Measurements from ENCODE around the gene ATXN7L3B.

The ATXN7L3B gene

DNA sequence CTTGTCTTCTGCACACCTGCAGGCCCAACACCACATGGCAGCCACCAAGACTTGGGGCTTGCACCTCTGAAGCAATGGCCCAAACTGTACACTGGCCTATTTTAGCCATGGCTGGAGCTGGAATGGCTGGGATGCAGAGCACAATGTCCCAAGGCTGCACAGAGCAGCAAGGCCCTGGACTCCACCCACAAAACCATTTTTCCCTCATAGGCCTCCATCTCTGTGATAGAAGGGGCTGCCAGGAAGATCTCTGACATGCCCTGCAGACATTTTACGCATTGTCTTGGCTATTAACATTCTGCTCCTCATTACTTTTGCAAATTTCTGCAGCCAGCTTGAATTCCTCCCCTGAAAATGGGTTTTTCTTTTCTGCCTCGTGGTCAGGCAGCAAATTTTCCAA lies 22.1 kb downstream of the ATXN7L3B start:
- Histone ChIP-seq H3K4me3 (ENCODE audit: low read length) (no peak overlapping the region), H3K27ac (ENCODE audit: low read length) (no peak overlapping the region), H3K9ac (ENCODE audit: low read length) (no peak overlapping the region), H3K4me1 (ENCODE audit: control insufficient read depth, low read depth, low read length) (no peaks in the 10 kb centered on the region), H3K36me3 (ENCODE audit: control insufficient read depth, low read depth, low read length) (no peaks in the 10 kb centered on the region), H3K9me3 (ENCODE audit: control insufficient read depth, low read depth, low read length) (no peaks in the 10 kb centered on the region), H3K27me3 (ENCODE audit: control insufficient read depth, insufficient read depth, low read length) (no peaks in the 10 kb centered on the region)

DNA sequence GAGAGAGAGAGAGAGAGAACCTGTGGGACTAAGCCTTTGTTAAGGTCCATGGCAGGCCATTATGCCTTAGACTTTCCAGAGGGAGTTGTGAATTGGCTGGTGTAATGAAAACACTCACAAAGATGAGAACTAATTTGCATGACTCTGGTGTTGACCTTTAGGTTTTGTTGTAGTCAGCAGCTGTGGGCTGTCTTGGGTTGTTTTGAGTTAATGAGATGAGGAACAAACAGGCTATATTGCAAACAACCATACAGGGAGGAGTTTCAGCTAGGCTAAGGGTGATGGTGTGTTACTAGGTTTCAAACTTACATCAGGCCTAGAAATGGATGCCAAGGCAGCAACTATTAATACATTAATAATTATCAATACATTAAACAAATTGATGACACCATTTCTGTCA lies 26.3 kb downstream of the ATXN7L3B start:
- no peaks in the 10 kb centered on the region for H3K9me3 ChIP-seq (ENCODE audit: control insufficient read depth, low read depth, low read length)
- no peak overlapping the region for H3K9ac ChIP-seq (ENCODE audit: low read length)
- no peak overlapping the region for H3K4me3 ChIP-seq (ENCODE audit: low read length)
- H3K36me3 ChIP-seq (ENCODE audit: control insufficient read depth, low read depth, low read length), result no peaks in the 10 kb centered on the region
- no peak overlapping the region for H3K27ac ChIP-seq (ENCODE audit: low read length)
- no peaks in the 10 kb centered on the region for H3K27me3 ChIP-seq (ENCODE audit: control insufficient read depth, insufficient read depth, low read length)
- H3K4me1 ChIP-seq (ENCODE audit: control insufficient read depth, low read depth, low read length), result no peaks in the 10 kb centered on the region

DNA sequence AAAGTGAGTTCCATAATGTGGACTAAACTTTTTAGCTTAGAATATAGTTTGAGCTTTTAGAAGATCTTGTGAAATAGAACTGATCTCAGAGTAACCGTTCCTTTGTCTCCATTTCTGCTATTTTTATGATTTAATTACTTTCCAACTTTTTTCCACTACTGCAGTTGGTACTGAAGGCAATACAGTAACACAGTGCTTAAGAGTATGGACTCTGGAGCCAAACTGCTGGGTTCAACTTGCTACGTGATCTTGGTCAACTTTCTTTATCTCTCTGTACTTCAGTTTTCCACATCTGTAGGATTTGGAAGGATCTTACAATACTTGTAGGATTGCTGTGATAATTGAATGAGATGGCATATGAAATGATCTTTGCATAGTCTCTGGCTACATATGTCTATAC lies 40.9 kb downstream of the ATXN7L3B start:
- Histone ChIP-seq H3K27me3 (ENCODE audit: control insufficient read depth, insufficient read depth, low read length) (no peaks in the 10 kb centered on the region), H3K4me3 (ENCODE audit: low read length) (no peak overlapping the region), H3K4me1 (ENCODE audit: control insufficient read depth, low read depth, low read length) (no peaks in the 10 kb centered on the region), H3K9me3 (ENCODE audit: control insufficient read depth, low read depth, low read length) (no peaks in the 10 kb centered on the region), H3K9ac (ENCODE audit: low read length) (no peak overlapping the region), H3K36me3 (ENCODE audit: control insufficient read depth, low read depth, low read length) (no peaks in the 10 kb centered on the region), H3K27ac (ENCODE audit: low read length) (no peak overlapping the region)

DNA sequence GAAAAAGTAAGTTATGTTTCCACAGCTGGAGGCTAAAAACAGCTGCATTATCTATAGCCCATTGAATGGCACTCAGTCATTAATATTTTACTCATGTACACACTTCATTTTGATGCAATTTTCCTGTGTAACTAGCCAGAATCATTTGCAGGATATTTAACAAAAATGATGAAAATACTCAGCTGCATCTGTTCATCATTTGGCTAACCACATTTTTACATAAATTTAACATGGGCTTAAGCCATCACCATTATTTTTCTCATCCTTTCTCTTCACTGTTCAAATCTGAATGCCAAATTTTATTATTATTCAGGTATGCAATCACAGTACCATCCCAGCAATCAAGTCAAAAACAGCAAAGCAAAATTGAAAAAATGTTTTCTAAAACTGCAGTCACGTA lies 41.8 kb downstream of the ATXN7L3B start:
- H3K4me3 ChIP-seq (ENCODE audit: low read length), result no peak overlapping the region
- H3K27ac ChIP-seq (ENCODE audit: low read length), result no peak overlapping the region
- H3K9me3 ChIP-seq (ENCODE audit: control insufficient read depth, low read depth, low read length), result no peaks in the 10 kb centered on the region
- no peaks in the 10 kb centered on the region for H3K4me1 ChIP-seq (ENCODE audit: control insufficient read depth, low read depth, low read length)
- no peaks in the 10 kb centered on the region for H3K36me3 ChIP-seq (ENCODE audit: control insufficient read depth, low read depth, low read length)
- no peak overlapping the region for H3K9ac ChIP-seq (ENCODE audit: low read length)
- no peaks in the 10 kb centered on the region for H3K27me3 ChIP-seq (ENCODE audit: control insufficient read depth, insufficient read depth, low read length)

DNA sequence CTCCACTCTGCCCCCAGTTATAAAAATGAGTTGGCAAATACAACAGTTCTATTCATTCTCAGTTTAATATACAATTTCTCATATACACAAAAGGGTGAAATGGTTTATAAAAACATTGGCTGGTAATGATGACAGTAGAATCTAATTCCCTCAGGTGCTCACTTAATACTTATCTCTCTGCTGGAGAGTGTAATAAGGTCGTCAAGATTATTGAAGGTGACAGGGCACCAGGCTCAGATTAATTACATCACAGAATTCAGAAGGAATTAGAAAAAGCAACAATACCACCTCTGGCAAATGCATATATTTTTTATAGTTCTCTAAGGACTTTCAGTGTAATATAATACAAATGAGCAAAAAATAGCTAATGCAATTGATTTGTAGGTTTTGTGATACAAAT lies 42.3 kb downstream of the ATXN7L3B start:
- no peak overlapping the region for H3K27ac ChIP-seq (ENCODE audit: low read length)
- no peaks in the 10 kb centered on the region for H3K36me3 ChIP-seq (ENCODE audit: control insufficient read depth, low read depth, low read length)
- H3K4me3 ChIP-seq (ENCODE audit: low read length), result no peak overlapping the region
- no peaks in the 10 kb centered on the region for H3K9me3 ChIP-seq (ENCODE audit: control insufficient read depth, low read depth, low read length)
- H3K4me1 ChIP-seq (ENCODE audit: control insufficient read depth, low read depth, low read length), result no peaks in the 10 kb centered on the region
- H3K27me3 ChIP-seq (ENCODE audit: control insufficient read depth, insufficient read depth, low read length), result no peaks in the 10 kb centered on the region
- no peak overlapping the region for H3K9ac ChIP-seq (ENCODE audit: low read length)

DNA sequence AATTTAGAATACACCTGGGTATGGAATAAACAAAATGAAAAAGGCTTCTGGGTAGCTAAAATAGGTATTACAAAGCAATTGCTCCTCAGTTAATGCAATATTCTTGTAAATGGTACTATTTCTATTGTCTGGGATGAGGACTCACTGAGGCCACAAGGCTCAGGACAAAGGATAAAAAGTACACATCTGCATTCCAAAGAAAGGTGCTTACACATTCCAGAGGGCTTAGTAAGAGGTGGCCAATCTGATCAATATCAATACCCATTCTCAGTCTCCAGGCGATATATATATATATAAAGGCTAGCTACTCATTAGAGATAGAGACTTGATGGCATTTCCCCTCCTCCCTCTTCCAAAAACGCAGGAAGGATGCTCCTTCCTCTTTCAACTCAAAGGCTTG lies 43.8 kb downstream of the ATXN7L3B start:
- Histone ChIP-seq H3K9ac (ENCODE audit: low read length) (no peak overlapping the region), H3K9me3 (ENCODE audit: control insufficient read depth, low read depth, low read length) (no peaks in the 10 kb centered on the region), H3K4me1 (ENCODE audit: control insufficient read depth, low read depth, low read length) (no peaks in the 10 kb centered on the region), H3K27ac (ENCODE audit: low read length) (no peak overlapping the region), H3K36me3 (ENCODE audit: control insufficient read depth, low read depth, low read length) (no peaks in the 10 kb centered on the region), H3K27me3 (ENCODE audit: control insufficient read depth, insufficient read depth, low read length) (no peaks in the 10 kb centered on the region), H3K4me3 (ENCODE audit: low read length) (no peak overlapping the region)

DNA sequence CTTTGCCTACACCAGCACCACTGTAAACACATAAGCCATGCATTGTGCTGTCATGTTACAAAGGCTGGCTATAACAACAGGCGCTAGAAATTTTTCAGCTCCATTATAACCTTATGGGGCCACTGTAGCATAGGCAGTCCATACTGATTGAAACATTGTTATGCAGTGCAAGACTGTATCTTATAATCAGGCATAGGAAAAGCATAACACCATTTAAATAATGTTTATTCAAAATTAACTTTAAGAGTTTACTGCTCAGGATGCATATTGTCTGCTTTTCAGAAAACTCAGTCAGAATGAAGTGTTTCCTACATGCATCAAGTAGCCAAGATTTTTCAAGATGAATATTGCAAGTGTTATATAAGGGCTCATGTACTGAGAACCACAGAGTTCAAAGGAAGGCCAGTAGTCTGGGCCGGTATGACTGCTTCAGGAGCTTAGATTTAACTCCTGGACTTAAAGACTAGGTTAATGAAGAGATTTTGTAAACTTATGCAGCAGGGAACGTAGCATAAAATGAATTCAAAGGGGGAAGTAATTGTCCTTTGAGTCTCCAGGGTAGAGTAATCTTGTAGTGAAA lies 46.9 kb downstream of the ATXN7L3B start:
- Histone ChIP-seq H3K4me3 (ENCODE audit: low read length) (no peak overlapping the region), H3K9ac (ENCODE audit: low read length) (no peak overlapping the region), H3K27ac (ENCODE audit: low read length) (no peak overlapping the region), H3K27me3 (ENCODE audit: control insufficient read depth, insufficient read depth, low read length) (no peaks in the 10 kb centered on the region), H3K9me3 (ENCODE audit: control insufficient read depth, low read depth, low read length) (no peaks in the 10 kb centered on the region), H3K36me3 (ENCODE audit: control insufficient read depth, low read depth, low read length) (no peaks in the 10 kb centered on the region), H3K4me1 (ENCODE audit: control insufficient read depth, low read depth, low read length) (no peaks in the 10 kb centered on the region)

DNA sequence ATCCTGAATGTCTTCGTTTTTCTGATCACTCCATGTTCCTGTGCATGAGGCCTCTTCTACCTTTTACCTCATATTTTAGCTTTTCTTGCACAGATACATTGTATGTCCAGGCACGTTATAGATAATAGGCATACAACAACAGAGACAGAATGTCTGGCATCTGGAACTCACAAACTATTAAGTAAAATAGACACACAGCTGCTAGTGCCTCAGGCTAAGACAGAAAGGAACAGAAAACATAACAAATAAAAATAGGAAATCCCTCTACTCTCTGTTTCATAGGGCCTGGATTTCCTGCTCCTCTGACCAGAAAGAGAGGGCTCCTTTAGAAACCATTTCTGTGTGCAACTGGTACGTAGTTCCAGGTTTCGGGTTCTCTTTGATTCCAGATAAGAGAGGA lies 48.6 kb downstream of the ATXN7L3B start:
- Histone ChIP-seq H3K9ac (ENCODE audit: low read length) (no peak overlapping the region), H3K4me1 (ENCODE audit: control insufficient read depth, low read depth, low read length) (no peaks in the 10 kb centered on the region), H3K27ac (ENCODE audit: low read length) (peak overlapping the region; percentile 22), H3K36me3 (ENCODE audit: control insufficient read depth, low read depth, low read length) (no peaks in the 10 kb centered on the region), H3K9me3 (ENCODE audit: control insufficient read depth, low read depth, low read length) (no peaks in the 10 kb centered on the region), H3K4me3 (ENCODE audit: low read length) (no peak overlapping the region), H3K27me3 (ENCODE audit: control insufficient read depth, insufficient read depth, low read length) (no peaks in the 10 kb centered on the region)

Data from iPS-18a (cell line).